Activated CD4-positive, CD25-positive, alpha-beta regulatory T cell treated with anti-CD3 and anti-CD28 coated beads, Interleukin-2, amount 50 U/mL, for 72 hours (primary cell): ENCODE data around the gene PDXDC1.
"Not testable (repeated sequence)": the region's sequence is repeated elsewhere in the genome, so short reads cannot be mapped to it uniquely, and the experiment has no call there.

Source experiments
- DNase-seq: peaks from one replicate; pipeline ENCODE4 v3.0.0; 2021

PDXDC1 gene

DNA sequence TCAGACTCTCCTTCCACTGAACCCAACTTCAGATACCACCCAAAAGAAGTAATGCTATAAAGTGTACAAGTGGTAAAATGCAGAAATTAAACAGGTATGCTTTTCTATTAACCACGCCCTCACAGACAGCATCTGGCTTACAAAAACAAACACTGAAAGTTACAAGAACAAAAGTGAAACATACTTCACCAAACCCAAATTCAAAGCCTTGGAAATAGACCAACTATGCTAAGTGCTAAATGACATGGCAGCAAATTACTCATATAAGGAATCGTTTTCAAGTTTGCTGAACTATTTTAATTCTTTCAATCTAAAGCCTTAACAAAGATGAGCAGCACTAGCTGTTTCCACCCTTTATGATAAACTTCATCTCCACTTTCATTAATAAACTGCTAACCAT lies 101.3 kb downstream of the PDXDC1 start:
- DNase-seq: not testable (repeated sequence)

DNA sequence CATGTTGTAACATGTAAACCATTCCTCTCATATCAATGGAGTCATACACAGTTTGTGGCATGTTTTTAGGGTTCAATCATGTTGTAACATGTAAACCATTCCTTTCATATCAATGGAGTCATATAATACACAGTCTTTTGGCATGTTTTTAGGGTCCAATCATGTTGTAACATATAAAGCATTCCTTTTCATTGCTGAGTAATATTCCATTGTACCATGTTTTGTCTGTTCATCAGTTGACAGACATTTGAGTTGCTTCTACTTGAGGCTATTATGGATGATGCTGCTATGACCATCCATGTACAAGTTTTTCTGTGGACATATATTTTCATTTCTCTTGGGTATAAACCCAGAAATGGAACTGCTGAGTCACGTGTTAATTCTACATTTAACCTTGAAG lies 106.1 kb downstream of the PDXDC1 start:
- not testable (repeated sequence) for DNase-seq

DNA sequence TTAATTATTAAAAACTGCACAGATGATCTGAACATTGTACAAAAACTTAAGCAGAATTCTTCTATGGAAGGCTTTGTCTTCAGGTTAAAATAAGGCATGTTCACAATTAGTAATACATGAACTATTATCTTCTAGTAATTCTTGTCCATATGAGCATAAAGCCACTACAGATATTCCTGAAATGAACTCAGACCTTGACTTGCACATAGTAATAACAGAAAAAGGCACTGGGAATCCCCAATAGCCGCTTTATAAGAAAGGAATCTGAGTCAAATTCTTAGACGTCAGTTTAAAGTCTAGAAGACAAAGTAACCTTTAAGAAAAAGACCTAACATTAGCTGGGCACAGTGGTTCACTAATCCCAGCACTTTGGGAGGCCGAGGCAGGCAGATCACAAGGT lies 108.0 kb downstream of the PDXDC1 start:
- DNase-seq: not testable (repeated sequence)

DNA sequence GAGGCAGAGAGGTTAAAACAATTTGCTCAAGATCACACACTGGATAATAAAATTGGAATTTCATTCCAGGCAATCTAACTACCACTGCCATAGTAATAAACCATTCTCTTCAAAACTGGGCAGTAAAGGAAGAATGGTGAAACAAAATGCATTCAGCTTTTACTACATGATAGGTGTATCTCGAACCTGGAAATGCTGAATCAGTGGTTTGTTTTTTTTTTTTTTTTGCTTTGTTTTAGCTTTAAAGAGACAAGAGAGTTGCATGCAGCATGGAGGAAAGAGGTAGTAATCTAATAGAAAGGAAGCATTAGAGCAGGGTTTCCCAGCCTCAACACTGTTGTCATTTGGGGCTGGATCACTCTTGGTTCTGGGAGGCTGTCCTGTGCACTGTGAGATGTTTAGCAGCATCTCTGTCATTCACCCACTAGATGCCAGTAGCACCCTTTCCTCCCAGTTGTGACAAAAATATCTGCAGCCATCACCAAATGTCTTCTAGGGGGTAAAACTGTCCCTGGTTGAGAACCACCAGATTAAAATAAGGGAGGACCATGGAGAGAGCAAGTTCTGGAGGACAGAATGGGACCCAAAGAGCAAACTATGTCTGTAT lies 115.9 kb downstream of the PDXDC1 start:
- DNase-seq: not testable (repeated sequence)

DNA sequence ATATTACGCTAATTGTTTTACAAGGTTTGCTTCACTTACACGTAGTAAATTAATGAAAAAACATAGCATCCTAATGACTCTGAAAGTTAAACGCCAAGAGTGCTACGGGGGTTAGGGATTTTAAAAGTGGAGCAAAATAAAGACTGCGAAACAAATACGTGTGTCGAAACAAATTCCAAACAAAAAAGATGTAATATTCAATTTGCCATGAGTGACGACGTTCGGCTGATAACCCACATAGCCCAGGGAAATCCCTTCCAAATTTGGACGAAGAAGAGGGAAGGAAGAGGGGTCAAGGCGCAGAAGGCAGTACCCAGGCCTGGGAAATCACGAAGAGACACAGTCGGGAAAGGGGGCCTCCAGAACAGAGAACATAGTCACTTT lies 118.7 kb downstream of the PDXDC1 start:
- DNase-seq: not testable (repeated sequence)

DNA sequence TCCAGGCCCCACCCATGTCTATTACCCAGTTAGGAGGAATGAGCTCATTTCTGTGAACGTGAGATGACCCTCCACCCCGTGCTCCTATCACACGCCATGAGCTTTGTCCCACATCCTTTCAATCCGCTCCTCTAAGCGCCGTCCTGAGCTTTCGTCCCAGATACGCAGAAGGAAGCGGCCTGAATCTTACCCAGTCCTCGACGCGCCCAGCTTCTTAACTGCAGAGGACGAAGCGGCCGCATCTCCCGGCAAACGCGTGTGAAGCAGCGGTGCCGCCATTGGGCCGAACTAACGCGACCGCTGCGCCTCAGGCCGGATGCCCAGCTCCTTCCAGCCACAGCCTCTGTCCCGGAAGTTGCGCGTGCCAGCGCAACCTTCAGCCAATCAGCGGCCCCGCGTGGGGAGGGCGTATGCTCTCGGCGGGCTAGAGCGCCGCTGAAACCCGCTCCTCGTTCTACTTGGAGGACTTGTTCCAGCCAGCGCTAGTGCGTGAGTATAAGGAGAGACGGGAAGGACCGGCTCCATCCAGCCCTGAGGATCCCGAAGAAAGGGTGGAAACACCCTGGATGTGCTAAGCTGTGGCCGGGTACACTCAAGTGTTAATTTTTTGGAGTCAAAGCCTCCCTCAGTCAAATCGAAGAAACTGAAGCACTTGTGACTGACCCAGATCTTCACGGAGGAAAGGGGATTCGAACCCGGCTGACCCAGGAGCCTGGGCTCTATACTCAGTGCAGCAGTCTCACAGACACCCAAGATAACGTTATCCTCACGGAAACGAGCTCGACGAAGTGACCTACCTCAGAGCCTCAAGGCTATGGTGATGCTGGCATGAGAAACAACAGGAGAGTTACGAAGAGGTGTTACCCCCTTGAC lies 119.4 kb downstream of the PDXDC1 start, which contains the start of gene RRN3:
Gene RRN3 (minus strand): TSS at position 318 of the 873 bp plus-strand sequence. CDS start 39 bp downstream, at position 279.
- peak; percentile 87 for DNase-seq

DNA sequence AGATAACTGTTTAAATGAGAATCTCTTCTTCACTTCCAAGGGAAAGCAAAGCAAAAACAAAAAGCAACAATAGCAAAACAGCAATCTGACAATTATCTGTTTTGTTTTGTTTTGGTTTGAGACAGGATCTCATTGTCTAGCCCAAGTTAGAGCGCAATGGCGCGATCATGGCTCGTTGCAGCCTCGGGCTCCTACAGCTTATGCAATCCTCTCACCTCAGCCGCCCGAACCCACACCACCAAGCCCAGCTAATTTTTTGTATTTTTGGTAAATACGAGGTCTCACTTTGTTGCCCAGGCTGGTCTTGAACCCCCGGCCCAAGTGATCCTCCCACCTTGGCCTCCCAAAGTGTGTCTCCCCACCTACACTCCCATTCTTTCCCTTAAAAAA lies 121.8 kb downstream of the PDXDC1 start:
- not testable (repeated sequence) for DNase-seq

DNA sequence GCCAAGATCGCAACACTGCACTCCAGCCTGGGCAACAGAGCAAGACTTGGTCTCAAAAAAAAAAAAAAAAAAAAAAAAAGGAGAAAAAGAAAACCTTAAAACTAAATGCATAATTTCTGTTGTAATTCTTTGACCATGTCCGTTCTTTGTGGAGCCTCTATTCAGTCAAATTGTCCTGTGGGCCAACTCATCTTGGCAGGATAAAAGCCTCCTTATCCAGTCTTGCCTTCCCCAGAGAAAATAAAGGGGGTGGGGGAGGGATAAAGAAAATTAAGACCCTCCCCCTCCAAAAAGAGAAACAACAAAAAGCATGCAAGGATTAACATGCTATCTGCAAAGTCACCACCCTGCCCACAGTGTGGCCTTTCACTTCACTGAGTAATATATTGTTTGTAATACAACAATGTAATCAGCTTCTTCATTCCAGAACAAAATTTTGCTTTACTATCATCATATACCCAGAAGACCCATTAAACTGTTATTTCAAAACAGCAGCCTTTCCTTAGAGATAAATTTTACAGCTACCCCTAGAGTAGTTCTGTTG lies 124.6 kb downstream of the PDXDC1 start:
- DNase-seq: not testable (repeated sequence)

DNA sequence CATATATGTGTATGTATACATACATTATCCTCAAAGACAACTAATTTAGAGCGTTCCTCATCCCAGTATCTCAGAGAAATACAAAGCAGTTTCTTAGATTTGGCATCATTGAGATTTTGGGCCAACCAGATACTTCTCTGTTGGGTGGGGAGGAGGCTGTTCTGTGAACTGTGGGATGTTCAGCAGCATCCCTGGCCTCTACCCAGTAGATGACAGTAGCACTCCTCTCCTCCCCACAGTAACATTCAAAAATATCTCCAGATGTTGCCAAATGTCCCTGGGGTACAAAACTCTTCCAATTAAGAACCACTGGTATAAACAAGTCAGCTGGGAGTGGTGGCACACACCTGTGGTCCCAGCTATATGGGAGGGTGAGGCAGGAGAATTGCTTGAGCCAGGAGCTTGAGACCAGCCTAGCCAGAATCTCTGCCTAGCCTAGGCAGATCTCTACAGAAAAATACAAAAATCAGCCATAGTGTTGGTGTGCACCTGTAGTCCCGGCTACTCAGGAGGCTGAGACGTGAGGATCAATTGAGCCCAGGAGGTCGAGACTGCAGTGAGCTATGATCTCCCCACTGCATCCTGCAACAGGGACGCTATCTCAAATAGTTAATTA lies 125.7 kb downstream of the PDXDC1 start:
- DNase-seq: not testable (repeated sequence)

DNA sequence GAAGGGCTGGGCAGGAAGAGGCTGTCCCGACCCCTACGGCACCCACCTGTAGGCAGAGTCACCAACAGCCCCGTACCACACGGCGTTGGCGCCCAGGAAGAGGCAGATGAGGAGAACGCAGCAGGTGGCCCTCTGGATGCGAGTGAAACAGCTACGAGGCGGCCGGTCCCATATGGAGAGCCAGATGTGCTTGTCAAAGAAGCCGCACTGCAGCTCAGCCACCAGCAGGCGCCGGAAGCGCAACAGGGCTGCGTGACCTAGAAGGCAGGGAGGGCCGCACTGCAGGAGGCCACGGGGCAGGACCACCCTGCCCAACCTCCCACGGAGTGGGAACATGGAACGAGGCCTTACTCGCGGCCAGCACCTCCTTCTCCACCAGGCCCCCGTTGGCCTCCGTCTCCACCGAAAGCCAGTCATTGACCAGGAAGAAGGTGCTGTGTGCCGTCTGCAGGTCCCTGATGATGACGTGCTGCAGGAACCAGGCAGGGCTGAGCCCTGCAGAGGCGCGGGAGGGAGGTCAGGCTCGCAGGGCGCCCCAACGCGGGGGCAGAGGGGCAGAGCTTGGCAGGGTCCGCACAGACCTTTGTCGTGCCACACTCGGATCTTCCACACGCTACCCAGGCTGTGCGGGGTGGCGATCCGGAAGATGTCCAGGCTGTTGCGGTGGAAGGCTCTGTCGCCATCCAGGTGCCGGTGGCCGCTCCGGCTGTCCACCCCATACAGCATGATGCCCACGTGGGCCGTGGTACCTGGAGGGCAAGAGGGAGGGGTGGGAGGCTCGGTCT lies 153.0 kb downstream of the PDXDC1 start:
- DNase-seq: not testable (repeated sequence)

DNA sequence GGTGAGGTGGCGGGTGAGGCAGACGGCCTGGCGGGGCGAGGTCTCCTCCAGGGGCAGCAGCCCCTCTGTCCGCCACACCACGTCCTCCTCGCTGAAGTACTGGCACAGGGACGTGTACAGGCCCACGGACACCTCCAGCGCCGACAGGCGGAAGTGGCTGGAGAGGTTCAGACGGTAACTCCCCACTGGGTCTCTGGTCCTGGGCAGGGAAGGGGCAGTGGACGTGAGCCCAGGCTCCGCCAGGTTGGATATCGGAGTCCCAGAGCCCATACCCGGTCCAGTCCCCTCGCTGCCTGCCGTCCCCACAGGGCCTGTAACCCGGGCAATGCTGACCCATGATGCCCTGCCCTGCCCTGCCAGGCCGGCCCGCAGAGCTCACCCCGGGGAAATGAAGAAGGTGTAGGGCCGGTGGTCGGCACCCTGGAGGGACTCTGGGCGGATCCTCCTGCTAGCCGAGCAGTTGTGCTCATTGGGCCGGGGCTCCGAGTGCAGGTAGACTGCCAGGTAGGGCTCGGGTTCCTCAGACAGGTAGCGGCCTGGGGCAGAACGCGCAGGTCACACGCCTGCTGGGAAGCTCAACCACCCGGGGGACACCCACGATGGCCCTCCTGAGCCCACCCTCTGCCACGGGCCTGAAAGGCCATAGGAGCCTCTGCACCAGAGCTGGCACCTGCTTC lies 155.6 kb downstream of the PDXDC1 start:
- not testable (repeated sequence) for DNase-seq

DNA sequence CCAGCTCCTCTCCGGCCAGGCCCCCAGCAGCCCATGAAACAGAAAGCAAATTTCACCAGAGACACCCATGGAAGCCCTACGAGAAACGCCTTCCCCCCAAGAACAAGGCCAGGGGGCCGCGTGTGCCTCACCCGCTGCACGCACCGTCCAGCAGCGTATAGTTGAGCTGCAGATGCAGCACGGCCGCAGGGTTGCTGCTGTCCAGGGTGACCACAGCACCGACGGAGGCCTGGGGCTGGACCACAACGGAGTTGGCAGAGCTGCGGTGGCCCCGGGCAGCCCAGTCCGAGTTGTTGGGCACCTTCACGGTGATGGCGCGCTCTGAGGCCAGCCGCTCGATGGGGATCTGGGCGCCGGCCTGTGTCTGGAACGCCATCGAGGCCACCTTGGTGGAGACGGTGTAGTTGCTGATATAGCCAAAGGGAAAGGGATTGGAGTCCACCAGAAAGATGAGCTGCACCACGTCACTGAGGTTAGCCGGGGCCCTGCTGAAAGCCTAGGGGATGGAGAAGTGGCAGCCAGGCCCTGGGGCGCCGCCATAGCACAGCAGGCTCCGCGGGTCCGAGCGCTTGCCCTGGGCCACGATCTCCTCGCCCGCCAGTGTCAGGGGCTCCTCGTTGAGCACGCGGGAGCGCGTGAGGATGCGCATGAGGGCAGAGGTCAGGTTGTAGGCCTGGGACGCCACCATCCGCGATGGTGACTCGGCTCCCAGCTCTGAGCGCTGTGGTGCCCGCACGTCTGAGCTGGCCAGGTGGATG lies 156.3 kb downstream of the PDXDC1 start:
- not testable (repeated sequence) for DNase-seq

DNA sequence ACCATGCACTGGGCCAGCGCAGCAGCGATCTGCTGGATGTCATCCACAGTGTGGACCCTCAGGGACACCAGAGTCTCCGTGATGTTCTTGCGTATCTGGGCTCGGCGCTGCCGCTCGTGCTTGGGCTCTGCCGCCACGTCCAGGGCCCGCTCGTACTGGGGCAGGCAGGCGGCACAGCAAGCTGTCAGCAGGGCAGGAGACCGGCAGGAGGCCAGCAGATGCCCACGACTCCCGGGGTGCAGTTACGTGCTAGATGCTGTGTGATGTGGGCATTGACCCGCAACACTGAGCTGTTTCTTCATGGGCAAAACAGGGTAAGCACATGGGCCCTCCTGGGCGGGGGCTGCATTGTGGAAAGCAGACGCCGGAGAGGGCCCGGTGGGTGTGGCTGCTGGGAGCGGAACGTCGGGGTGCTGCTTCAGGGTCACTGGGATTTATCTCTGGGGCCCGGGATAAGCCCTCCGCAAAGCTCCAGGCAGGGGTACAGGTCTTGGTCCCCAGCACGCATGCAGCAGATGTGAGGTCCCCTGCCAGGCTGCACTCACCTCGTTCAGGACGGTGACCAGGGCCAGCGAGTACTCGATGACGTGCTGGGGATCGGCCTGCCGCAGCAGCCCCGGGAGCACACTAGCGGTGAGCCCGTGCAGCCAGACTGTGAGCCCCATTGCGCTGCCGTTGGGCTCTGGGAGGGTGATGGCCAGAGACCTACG lies 158.0 kb downstream of the PDXDC1 start:
- DNase-seq: not testable (repeated sequence)

DNA sequence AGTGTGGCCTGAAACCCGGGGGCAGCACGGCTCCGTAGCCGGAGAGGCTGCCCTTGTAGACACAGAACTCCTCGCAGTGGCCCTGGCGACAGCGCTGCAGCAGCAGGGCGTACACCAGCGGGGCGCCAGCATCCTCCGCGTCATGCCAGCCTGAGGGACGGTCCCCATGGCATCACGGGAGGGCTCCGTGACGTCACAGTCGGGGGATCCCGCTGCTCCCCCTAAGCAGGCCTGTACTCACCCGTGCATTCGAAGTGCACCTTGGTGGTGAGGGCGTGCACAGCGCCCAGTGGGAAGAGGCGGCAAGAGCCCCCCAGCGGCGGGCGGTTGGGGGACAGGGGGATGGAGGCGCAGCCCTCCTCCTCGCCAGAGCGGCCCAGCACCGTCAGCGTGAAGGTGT lies 158.7 kb downstream of the PDXDC1 start:
- DNase-seq: not testable (repeated sequence)

DNA sequence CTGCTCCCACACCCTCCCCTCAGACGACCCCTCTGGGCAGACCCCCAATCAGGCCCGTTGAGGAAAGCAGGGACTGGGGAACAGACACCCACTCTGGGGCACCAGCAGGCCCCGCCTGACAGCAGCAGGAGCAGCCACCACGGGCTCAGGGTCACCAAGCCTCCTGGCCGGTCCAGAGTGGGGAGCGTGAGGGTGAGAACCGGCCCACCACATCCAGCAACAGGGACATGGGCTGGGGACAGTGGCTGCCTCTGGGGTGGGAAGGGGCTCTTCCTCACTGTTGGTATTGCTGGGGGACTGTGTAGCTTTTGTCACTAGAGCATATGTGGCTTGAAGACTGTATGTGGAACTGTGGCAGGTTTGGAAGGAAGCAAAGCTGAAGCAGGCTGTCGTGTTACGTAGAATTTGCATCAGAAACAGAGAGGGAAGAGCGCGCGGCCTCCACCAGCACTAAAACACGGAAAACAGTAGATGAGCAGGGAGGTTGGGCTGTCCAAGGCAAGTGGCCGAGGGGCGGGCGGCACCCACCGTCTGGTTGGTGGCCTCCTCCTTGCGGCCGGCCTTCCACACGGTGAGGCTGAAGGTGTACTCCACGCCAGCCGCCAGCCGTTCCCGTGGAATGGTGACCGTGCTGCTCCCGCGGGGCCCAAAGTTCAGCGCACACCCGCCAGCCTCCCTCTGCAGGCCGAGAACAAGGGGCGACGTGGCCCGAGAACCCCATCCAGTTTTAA lies 160.1 kb downstream of the PDXDC1 start:
- not testable (repeated sequence) for DNase-seq

DNA sequence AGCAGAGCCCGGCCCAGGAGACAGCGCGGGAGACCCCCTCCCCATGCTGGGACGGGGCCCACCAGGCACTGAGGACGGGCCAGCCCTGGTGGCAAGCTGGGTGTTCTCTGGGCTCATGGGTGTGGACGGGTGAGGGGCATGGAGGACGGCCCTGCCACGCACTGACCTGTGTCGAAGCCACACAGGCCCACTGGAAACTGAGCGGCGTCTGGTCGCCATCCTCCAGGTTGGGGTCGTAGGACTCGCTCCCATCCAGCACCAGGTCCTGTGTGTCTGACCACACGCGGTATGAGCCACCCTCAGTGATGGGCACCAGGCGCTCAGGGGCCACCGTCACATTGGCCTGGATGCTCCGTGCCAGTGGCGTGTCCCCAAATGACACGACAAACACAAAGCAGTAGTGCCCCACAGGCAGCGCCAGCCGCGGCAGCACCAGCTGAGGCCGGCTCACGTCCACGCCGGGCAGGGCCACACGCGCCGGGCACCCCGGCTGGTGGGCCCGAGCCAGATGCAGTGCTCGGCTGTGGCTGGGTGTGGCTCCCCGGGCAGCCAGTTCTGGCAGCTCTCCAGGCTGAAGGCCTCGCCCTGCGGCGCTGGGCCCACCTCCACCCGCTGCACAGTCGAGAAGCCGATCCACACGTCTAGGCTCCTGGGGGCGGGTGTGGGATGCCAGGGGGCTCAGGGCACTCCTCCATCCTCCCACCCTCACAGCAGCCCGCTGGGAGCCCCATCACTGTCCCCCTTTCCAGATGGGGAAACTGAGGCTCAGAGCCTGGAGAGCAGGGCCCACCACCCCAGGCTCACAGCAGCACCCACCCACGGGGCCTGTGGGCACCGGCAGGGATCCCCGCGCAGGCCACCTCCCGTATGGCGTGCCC lies 160.9 kb downstream of the PDXDC1 start:
- DNase-seq: peak; percentile 18

DNA sequence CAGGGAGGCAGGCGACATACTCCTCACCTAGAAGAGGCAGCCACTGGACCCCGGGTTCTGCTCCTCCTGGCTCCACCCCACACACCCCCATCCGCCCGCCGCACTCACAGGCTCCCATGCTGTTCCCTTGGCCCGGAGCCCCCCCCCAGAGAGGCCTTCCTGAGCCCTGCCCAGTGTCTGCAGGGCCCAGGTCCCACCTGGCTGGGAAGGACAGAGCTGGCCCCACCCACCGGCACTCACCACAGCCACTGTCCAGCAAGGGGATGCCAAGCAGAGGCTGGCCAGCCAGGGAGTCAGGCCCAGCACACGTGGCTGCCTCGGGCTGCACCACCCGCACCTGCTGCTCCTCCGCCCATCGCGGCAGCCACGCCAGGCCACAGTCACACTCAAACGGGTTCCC lies 162.7 kb downstream of the PDXDC1 start:
- peak; percentile 25 for DNase-seq
